Measurements from ENCODE around the gene HOXD13. TPM values are rescaled to one million over a fixed set of nuclear protein-coding genes. Genes with fewer than 3 reads are reported as not detected.

The HOXD13 gene
- not detected in 2 replicates for total RNA-seq

GRCh38 chr2:176092270-176093144, at the start of gene HOXD13:
HOXD13 (plus strand) TSS chr2:176092721; CDS start chr2:176092891, 170 bp downstream.

GRCh38 chr2:176083796-176084261, 8.7 kb upstream of the HOXD13 start, which contains the start of gene EVX2:
EVX2 (minus strand) TSS chr2:176083962; CDS start chr2:176083776, 186 bp downstream.

GRCh38 chr2:176099728-176100546, 7.4 kb downstream of the HOXD13 start, which contains the start of gene HOXD12:
HOXD12 (plus strand) TSS chr2:176099795; CDS start chr2:176099802, 7 bp downstream.

GRCh38 chr2:176106581-176107539, 14.3 kb downstream of the HOXD13 start, which contains the start of gene HOXD11:
HOXD11 (plus strand) TSS chr2:176107280; CDS start chr2:176107356, 76 bp downstream.

GRCh38 chr2:176115883-176116813, 23.6 kb downstream of the HOXD13 start, which contains the start of gene HOXD10:
HOXD10 (plus strand) TSS chr2:176116778; CDS start chr2:176116834, 56 bp downstream.

GRCh38 chr2:176122683-176123410, 30.3 kb downstream of the HOXD13 start, which contains the start of gene HOXD9:
HOXD9 (plus strand) TSS chr2:176122719; CDS start chr2:176122769, 50 bp downstream.

GRCh38 chr2:176128982-176129796, 36.7 kb downstream of the HOXD13 start, which contains the start of gene HOXD8:
HOXD8 (plus strand) TSS chr2:176129705; CDS start chr2:176130367, 662 bp downstream.

Other genes starting within 250 kb of the HOXD13 start
- gene LNPK, start 90.5 kb upstream of the HOXD13 start, total RNA-seq: 20.8 and 26.6 TPM in 2 replicates
- not detected in 2 replicates for gene EVX2, start 8.8 kb upstream of the HOXD13 start, total RNA-seq
- not detected in 2 replicates for gene HOXD12, start 7.1 kb downstream of the HOXD13 start, total RNA-seq
- gene HOXD11, start 14.6 kb downstream of the HOXD13 start, total RNA-seq: not detected in 2 replicates
- gene HOXD10, start 24.1 kb downstream of the HOXD13 start, total RNA-seq: not detected in 2 replicates
- gene HOXD9, start 30.0 kb downstream of the HOXD13 start, total RNA-seq: not detected in 2 replicates
- gene HOXD8, start 37.0 kb downstream of the HOXD13 start, total RNA-seq: not detected in 2 replicates
- not detected in 2 replicates for gene HOXD4, start 58.8 kb downstream of the HOXD13 start, total RNA-seq
- gene HOXD3, start 64.6 kb downstream of the HOXD13 start, total RNA-seq: not detected in 2 replicates
- gene HOXD1, start 95.9 kb downstream of the HOXD13 start, total RNA-seq: not detected in 2 replicates
- 27.1 and 29.1 TPM in 2 replicates for gene MTX2, start 176.7 kb downstream of the HOXD13 start, total RNA-seq